ENCODE data around the gene KRT1.

KRT1 gene

GRCh38 chr12:52636189-52636588 lies 44.0 kb downstream of the KRT1 start:
- DNase-seq (ENCODE audit: low read depth, low spot score): no peak

GRCh38 chr12:52634266-52635056 lies 45.7 kb downstream of the KRT1 start:
- no peak for DNase-seq (ENCODE audit: low read depth, low spot score)

- no peak for DNase-seq (ENCODE audit: low read depth, low spot score)
These were observed 46.8 kb downstream of the KRT1 start for GRCh38 chr12:52633383-52633782.

GRCh38 chr12:52632656-52633055 lies 47.6 kb downstream of the KRT1 start:
- DNase-seq (ENCODE audit: low read depth, low spot score): no peak

- no peak for DNase-seq (ENCODE audit: low read depth, low spot score)
These were observed 48.3 kb downstream of the KRT1 start for GRCh38 chr12:52631676-52632459.

- DNase-seq (ENCODE audit: low read depth, low spot score): no peak
These were observed 48.9 kb downstream of the KRT1 start for GRCh38 chr12:52631264-52631663.

GRCh38 chr12:52630599-52631200 lies 49.5 kb downstream of the KRT1 start:
- no peak for DNase-seq (ENCODE audit: low read depth, low spot score)

- no peak for DNase-seq (ENCODE audit: low read depth, low spot score)
These were observed 50.2 kb downstream of the KRT1 start for GRCh38 chr12:52630008-52630500.

- DNase-seq (ENCODE audit: low read depth, low spot score): no peak
These were observed 50.8 kb downstream of the KRT1 start for GRCh38 chr12:52629281-52630007.

GRCh38 chr12:52628841-52629240 lies 51.4 kb downstream of the KRT1 start:
- DNase-seq (ENCODE audit: low read depth, low spot score): no peak

GRCh38 chr12:52628111-52628507 lies 52.1 kb downstream of the KRT1 start:
- no peak for DNase-seq (ENCODE audit: low read depth, low spot score)

- DNase-seq (ENCODE audit: low read depth, low spot score): no peak
These were observed 52.7 kb downstream of the KRT1 start for GRCh38 chr12:52627395-52628110.

Measured in ELF-1 (cell line).